Coronary artery (tissue), 2 donors: ENCODE measurements around the gene NBL1.
A peak's percentile ranks its signal among the peaks of the same experiment; 100 is the strongest.

Experiments used
- DNase-seq: peaks from one replicate; pipeline ENCODE4 v3.0.0-alpha.2; 2017; ENCODE audit warnings: low spot score
- H3K27ac ChIP-seq, 2 donors: fragments of 200-600 bp; sonication (generic); one replicate each; pipeline ENCODE4 v1.5.1; 2016 to 2019
- H3K4me3 ChIP-seq: fragments of 200-600 bp; sonication (generic); 2 replicates; pipeline ENCODE4 v1.5.1; 2016; ENCODE audit warnings: mild to moderate bottlenecking, moderate library complexity
- TF ChIP-seq, protein P1 (sequence below): fragments of 200-600 bp; sonication (generic); IDR thresholded peaks from one replicate; pipeline ENCODE4 v1.5.1; 2019; ENCODE audit warnings: antibody characterized with exemption

NBL1 gene

DNA sequence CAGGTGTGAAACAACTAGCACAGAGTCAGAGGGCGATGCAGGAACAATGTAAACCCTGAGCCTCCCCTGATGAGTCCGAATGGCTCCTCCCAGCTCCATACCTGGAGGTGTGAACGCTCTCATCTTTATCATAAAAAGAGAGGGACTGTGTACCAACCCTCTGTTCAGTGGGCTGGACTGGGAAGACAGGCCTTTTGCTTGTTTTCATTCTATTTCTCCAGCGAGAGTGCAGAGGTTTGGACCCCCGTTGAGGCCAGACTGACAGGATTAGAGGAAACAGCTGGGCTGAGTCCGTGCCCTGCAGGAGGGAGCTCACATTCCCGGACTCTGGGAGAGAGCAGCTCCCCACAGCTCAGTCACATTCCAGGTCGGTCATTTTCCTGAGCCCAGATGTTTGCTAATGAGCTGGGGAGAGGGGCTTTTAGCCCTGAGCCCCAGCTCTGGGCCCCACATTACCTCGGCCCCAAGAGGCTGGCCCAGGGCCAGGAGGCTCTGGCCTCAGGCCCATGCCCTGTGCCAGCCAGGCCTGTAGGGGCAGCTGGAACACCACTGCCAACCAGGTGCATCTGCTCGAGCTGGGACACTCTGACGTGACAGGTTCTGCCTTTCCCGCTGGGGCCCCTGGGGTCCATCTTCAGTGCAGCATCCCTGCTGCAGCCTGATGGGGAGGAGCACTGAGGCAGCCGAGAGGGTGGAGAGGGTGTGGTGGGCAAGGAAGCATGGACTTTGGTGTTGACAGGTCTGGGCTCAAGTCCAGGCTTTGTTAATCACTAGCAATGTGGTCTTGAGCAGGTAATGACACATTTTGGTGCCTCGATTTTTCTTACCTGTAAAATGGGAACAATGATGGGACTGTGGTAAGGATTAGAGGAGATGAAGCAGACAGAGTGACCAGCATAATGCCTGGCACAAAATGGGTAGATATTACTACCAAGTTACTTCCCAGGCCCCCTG is 3.5 kb upstream of the NBL1 start:
- DNase-seq: peak; percentile 65
- Histone ChIP-seq H3K27ac (no peak overlapping the region), H3K4me3 (no peak overlapping the region)
- TF ChIP-seq, protein P1, sequence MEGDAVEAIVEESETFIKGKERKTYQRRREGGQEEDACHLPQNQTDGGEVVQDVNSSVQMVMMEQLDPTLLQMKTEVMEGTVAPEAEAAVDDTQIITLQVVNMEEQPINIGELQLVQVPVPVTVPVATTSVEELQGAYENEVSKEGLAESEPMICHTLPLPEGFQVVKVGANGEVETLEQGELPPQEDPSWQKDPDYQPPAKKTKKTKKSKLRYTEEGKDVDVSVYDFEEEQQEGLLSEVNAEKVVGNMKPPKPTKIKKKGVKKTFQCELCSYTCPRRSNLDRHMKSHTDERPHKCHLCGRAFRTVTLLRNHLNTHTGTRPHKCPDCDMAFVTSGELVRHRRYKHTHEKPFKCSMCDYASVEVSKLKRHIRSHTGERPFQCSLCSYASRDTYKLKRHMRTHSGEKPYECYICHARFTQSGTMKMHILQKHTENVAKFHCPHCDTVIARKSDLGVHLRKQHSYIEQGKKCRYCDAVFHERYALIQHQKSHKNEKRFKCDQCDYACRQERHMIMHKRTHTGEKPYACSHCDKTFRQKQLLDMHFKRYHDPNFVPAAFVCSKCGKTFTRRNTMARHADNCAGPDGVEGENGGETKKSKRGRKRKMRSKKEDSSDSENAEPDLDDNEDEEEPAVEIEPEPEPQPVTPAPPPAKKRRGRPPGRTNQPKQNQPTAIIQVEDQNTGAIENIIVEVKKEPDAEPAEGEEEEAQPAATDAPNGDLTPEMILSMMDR: no peak

DNA sequence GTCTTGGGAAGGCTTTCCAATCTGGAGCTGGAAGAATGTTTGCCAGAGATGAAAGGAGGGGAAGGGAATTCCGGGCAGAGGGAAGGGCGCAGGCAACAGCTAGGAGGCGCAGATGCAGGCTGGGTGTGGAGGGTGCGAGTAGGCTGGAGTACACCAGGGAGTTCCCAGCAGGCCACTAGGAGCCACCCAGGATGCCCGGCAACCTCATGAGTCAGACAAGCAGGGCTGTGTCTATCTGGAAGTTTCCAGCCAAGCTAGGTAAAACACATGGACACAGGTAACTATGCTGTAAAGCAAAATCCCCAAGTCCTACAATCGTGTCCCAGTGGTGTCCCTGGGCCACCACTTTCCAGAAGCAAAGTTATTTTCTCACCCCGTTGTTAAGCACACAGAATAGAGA is 990 bp upstream of the NBL1 start:
- peak; percentile 75 for DNase-seq
- TF ChIP-seq, protein P1: no peak
- H3K4me3 ChIP-seq: peak overlapping the region; percentile 94
- H3K27ac ChIP-seq: peak overlapping the region; percentile 72 to 90

DNA sequence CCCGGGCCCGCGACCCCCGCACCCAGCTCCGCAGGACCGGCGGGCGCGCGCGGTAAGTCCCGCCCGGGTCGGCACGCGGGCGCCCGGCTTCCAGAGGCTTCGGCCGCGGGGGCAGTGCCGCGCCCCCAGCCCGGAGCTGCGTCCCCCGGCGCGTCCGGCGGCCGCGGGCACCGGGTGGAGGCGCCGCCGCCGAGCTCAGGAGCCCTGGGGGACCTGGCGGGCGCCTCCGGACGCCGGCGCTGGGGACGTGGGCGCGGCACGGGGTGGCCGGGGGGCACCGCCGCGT is 227 bp downstream of the NBL1 start:
- Histone ChIP-seq H3K27ac (peak overlapping the region; percentile 90), H3K4me3 (peak overlapping the region; percentile 94)
- TF ChIP-seq, protein P1: no peak
- no peak for DNase-seq

DNA sequence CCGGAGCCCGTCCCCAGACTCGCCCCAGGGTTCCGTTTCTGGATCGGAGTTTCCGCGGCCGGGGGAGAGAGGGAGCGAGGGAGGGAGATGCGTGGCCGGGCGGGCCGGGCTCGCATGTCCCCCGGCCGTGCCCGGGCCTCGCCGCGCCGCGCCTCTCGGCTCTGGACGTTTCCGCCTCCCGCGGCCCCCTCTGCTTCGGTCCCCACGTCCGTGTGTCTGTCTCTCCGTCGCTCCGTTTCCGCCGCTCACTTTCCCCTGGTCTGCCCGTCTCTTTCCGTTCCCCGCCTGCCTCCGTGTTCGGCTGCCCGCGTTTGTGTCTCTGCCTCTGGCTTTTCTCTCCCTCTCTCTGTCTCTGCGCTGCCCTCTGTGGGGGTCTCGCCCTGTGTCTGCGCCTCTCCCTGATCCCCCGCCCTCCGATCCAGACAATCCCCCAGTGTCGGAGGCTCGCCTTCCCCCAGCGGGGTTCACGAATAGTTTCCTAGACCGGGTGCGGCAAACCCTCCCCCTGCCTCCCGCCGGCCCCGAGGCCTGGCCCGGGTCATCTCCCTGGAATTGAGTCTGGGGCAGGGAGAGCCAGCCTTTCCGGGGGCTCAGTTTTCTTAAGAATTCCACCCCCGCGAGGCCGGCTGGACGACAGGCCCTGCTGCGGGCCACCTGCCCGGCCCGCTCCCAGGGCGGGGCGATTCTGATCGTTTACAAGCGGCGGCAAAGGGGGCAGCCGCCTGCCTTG is 735 bp downstream of the NBL1 start:
- peak overlapping the region; percentile 94 for H3K4me3 ChIP-seq
- peak; percentile 78 for DNase-seq
- TF ChIP-seq, protein P1: no peak
- peak overlapping the region; percentile 90 for H3K27ac ChIP-seq

DNA sequence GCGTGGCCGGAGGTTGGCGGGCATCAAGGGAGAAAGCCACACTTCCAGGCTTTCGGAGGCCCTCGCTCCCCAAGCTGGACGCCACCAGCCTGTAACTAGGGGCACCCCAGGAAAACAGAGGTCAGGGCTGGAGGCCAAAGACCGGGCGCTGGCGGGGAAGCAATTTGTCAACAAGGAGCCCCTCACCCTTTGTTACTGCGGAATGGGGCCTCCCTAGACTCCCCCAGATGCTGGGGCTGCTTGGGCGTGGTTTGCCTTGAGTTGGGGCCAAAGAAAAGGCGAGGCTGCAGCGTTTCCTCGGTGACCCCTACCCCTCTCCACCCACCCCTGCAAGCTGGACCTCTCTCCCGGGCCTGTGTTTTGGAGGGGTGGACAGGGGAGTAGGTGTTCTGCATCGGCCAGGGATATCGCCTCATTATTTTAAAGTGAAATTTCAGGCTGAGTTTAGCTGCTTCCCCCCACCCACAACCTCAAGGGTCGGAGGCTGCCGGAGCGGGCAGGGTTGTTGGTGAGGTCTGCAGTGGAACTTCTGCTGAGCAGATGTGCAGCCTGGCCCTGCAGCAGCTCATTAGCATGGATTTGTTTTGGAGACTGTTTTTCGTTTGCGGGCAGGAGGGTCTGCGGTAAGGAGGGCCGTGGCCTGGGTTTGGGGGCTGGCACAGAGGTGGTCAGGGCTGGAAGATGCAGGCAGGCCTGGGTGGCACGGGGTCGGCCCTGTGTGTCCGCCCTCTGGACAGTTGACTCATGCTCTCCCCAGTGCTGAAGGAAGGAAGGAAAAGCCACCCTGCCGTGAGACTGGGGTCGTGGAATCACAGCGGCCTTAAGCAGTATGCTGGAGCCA is 1.5 kb downstream of the NBL1 start:
- Histone ChIP-seq H3K4me3 (peak overlapping the region; percentile 94), H3K27ac (peak overlapping the region; percentile 90)
- TF ChIP-seq, protein P1: no peak
- peak; percentile 72 for DNase-seq

DNA sequence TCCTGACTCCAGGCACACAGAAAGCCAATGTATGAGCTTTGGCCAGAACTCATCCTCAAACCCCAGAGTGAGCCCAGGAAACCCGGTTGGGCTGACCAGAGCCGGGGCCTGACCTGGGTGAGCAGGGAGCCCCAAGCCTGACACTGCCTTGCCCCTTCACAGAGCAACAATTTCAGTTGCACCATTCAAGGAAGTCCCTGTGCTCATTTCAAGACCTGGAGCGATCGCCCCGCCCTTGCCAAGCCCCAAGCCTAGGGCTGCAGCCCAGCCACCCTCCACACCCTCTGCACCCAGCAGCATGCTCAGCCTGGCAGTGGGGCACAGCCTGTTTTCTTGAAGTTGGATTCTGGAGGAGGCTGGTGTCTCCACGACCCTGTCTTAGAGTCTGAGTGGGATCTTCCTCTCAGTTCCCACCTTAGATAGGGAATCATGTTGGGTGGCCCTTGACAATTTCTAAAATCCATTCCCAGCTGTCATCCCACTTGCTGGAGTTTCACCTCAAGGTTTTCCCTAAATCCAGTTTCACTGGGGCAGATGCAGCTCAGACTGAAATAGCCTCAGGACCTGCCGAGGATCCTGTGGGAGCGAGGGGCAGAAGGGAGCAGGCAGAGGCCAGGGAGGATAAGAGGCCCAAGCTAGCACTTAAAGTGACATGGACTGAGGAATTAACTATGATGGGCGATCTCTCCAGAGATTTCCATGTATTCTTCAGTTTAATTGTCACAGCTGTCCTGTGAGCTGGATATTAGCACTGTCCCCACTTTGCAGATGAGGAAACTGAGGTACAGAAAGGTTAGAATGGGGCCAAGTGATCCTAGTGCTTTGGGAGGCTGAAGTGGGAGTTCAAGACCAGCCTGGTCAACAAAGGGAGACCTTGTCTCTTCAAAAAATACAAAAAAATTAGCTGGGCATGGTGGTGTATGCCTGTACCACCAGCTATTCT is 2.5 kb downstream of the NBL1 start:
- DNase-seq: no peak
- peak overlapping the region in 1 of 2 donors; percentile 90 for H3K27ac ChIP-seq
- peak overlapping the region; percentile 94 for H3K4me3 ChIP-seq
- TF ChIP-seq, protein P1: no peak
